ENCODE results near the gene CLCN3.
A peak's percentile ranks its signal among the peaks of the same experiment; 100 is the strongest.
"Not testable (repeated sequence)": the region's sequence is repeated elsewhere in the genome, so short reads cannot be mapped to it uniquely, and the experiment has no call there.

Gene CLCN3

GRCh38 chr4:169657470-169658107 is 37.2 kb downstream of the CLCN3 start:
- no peak for DNase-seq (ENCODE audit: low spot score)

DNA sequence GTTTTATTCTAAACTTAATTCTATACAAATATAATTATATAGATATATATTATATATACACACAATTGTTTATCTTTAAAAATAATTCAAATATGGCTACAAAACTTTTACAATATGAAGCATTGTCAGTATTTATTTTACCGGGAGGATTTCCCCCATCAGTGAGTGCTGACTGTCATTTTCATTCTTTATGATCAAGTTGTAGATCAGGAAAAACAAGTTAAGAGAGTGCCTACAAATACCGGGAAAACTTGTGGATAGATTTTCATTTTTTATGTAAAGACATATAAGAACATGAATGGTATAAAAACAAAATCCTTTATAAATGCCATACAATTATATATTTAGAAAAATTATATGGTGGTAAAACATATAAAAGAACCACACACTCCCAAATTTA is 37.8 kb downstream of the CLCN3 start:
- DNase-seq (ENCODE audit: low spot score): no peak

DNA sequence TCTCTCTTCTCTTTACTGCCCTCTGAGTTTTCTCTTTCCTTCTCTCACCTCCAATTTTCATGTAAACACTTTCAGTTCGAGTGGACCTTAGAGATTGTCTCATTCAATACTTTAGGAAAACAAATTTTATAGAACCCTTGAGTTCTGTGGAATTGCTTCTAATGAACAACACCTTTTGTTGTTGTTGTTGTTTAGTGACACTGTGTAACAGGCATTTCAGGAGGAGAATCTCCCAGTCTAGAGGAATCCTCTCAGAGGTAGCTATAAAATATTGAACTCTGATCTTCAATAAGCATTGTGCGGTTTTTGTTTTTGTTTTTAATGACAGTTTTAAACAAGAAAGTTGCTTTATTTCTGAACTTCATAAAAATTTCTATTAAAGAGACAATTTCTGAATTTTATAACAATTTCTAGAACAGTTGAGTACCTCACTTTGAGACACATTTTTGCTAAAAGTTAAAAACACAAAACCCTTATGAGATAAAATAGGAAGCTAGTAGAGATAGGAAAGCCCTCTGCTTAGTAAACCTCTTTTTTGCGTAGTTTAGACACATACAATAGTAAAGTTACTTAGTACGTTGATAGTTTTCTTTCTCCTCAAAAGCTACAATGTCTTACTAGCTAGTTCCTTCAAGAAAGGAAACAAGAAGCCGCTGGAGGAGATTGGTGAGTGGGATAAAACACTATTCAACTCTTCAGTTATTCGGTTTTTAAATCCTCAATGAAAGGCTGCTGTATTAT is 38.8 kb downstream of the CLCN3 start:
- DNase-seq (ENCODE audit: low spot score): no peak

- DNase-seq (ENCODE audit: low spot score): peak; percentile 77
These were observed 39.6 kb downstream of the CLCN3 start for GRCh38 chr4:169659716-169660670.

DNA sequence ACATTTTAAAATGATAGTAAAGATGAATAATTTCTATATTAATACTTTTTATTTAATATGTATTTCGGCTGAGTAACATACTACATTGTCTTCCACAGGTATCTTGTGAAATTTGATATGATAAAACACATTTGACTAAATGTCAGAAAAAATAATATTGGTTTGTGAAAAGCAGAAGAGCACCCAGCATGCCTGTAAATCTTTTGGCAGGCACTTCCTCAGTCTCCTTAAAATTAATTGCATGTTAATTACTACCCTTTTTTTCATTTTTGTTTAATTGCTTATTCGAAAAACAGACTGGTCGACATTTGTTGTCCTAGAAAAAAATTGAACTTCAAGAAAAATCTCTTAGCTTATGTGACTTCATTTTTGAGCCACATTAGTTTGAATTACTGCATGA is 40.6 kb downstream of the CLCN3 start:
- DNase-seq (ENCODE audit: low spot score): no peak

- DNase-seq (ENCODE audit: low spot score): no peak
These were observed 41.4 kb downstream of the CLCN3 start for GRCh38 chr4:169661761-169662160.

- no peak for DNase-seq (ENCODE audit: low spot score)
These were observed 41.8 kb downstream of the CLCN3 start for GRCh38 chr4:169662206-169662605.

- DNase-seq (ENCODE audit: low spot score): no peak
These were observed 43.0 kb downstream of the CLCN3 start for GRCh38 chr4:169663402-169663801.

DNA sequence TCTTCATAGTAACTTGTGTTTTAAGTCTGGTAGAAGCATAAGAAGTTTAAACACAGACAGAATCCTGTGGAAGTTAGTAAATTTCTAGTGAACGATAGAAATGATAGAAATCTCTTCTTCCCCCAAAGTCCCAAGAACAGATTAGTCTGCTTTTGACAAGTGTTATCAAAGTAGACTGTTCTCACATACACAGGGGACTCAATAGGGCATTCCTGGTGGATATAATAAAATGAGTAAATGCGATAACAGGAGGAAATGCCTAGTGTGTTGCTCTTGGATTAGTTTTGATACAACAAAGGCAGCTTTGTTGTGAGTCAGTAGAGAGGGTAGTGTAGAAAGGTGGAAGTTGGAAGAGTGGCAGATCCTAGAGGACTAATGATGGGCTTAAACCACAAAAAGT is 43.5 kb downstream of the CLCN3 start:
- no peak for DNase-seq (ENCODE audit: low spot score)

GRCh38 chr4:169664615-169665014 is 44.2 kb downstream of the CLCN3 start:
- DNase-seq (ENCODE audit: low spot score): no peak

DNA sequence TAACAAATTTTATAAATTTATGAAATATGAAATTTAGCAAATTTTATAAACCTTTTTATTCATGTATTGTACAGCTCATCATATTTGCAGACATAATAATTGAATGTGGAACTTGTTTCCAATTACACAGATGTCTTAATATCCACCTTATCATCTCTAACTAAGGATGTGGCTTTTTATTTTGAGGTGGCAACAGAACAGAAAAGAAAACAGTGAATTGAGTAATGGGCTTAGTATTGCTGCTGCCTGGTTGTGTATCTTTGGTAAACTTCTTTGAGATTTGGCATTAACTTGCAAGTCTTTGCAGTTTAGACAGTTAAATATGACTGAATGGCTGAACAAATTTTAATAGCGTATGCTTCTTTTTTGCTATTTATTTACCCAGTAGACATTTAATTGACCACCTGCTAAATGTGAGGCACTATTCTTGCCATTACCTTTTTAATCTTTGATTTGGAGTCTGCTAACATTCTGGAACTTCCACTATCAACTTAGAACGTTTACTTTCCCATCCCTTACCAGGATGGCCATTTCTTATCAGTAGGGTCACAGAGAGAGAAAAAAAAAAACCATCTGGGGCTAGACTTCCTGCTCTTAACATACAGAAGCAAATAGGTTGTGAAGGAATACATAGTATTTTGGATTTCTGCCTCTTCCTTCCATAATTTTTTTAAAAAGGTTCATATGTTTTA is 44.8 kb downstream of the CLCN3 start:
- no peak for DNase-seq (ENCODE audit: low spot score)

- no peak for DNase-seq (ENCODE audit: low spot score)
These were observed 47.8 kb downstream of the CLCN3 start for GRCh38 chr4:169668069-169668721.

GRCh38 chr4:169675825-169676224 is 55.4 kb downstream of the CLCN3 start:
- DNase-seq (ENCODE audit: low spot score): no peak

GRCh38 chr4:169677150-169677748 is 56.9 kb downstream of the CLCN3 start:
- DNase-seq (ENCODE audit: low spot score): no peak

GRCh38 chr4:169678486-169678885 is 58.1 kb downstream of the CLCN3 start:
- not testable (repeated sequence) for DNase-seq (ENCODE audit: low spot score)

GRCh38 chr4:169678951-169679591 is 58.7 kb downstream of the CLCN3 start:
- DNase-seq (ENCODE audit: low spot score): not testable (repeated sequence)

DNA sequence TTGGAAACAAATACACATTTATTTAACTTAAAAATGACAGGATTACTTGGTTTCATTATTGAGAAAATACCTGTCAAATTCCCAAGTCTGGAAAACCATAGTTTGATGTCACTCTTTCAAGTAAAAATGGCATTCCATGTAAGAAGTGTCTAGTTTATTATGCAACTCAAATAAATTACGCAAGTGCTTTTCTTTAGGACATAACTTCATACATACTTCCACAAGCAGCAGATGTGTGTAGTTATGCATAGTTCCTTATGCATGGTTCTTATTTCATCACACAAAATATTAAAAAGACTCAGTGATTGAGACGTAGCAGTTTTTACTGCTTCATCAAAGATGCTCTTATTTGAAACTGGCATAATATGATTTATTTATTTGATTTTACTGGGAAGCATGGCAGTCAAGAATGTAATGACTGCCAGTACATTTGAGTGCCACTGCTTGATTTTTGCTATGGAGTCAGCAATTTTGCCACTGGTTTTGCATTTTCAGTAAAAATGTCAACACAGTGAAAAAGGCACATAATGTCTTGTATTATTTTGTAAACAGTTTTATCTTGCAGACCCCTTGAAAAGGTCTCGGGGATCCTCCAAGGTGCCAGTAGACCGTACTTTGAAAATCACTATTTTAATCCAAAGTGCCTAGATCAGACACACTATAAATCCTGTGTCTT is 62.1 kb downstream of the CLCN3 start:
- no peak for DNase-seq (ENCODE audit: low spot score)

DNA sequence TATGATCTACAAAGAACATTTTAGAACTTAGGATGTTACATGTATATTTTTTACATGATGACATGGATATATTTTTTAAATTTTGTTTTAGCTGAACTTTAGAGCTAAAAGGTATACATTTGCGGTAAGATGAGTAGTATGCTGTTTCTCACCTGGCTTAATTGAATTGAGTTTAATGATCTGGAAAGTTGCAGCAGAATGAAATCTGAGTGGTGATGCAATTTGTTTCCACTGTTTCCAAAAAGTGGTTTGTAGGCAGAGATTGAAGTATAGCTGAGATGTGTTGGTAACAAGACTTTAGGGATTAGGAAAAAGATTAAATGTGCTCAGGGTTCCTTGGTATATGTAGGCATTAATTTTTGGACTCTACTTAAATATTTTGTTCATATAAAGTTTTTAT is 69.3 kb downstream of the CLCN3 start:
- DNase-seq (ENCODE audit: low spot score): no peak

- no peak for DNase-seq (ENCODE audit: low spot score)
These were observed 70.4 kb downstream of the CLCN3 start for GRCh38 chr4:169690787-169691186.

- DNase-seq (ENCODE audit: low spot score): no peak
These were observed 78.0 kb downstream of the CLCN3 start for GRCh38 chr4:169698331-169698730.
